Fibroblast of lung (primary cell): ENCODE measurements around the gene ACTR1B.

Experiments used
- CTCF ChIP-seq, 2 donors: IDR thresholded peaks in 1 of 2; conservative IDR thresholded peaks in 1 of 2; 1 replicate in 1 of 2; 2 replicates in 1 of 2; pipeline ENCODE4 v1.5.1; 2011 to 2012; ENCODE audit warnings: low read length in 2 of 2, control low read depth in 1 of 2, inconsistent platforms in 1 of 2, low read depth in 1 of 2, mild to moderate bottlenecking in 1 of 2
- EZH2 ChIP-seq: IDR thresholded peaks from 2 replicates; pipeline ENCODE4 v1.5.1; 2012; ENCODE audit warnings: low read length, control low read depth, mild to moderate bottlenecking; ENCODE audit errors: missing control alignments

GRCh38 chr2:97664636-97664970, 759 bp upstream of the ACTR1B start:
- TF ChIP-seq CTCF (conservative IDR thresholded peaks at IDR 0.05 in 1 of 2, IDR thresholded peaks at IDR 0.05 in 1 of 2; ENCODE audit: low read depth in 1 of 2, low read length in 2 of 2) (no peak), EZH2 (no peak)
